ENCODE measurements around the gene NUP210. TPM values are rescaled to one million over a fixed set of nuclear protein-coding genes. Genes with fewer than 3 reads are reported as not detected.
A peak's percentile ranks its signal among the peaks of the same experiment; 100 is the strongest.
"Not testable (repeated sequence)": the region's sequence is repeated elsewhere in the genome, so short reads cannot be mapped to it uniquely, and the experiment has no call there.

Gene NUP210
- polyA plus RNA-seq, 4 donors = 6.5 to 29.1 (median 24.2) TPM

- not testable (repeated sequence) for DNase-seq (ENCODE audit: low read depth in 4 of 4, low spot score in 3 of 4)
Observed at GRCh38 chr3:13430411-13430875, 10.3 kb upstream of the NUP210 start.

- DNase-seq (ENCODE audit: low read depth in 4 of 4, low spot score in 3 of 4) = no peak
Observed at GRCh38 chr3:13429631-13430291, 9.6 kb upstream of the NUP210 start.

- DNase-seq (ENCODE audit: low read depth in 4 of 4, low spot score in 3 of 4) = not testable (repeated sequence)
Observed at GRCh38 chr3:13428678-13429077, 8.6 kb upstream of the NUP210 start.

- no peak for DNase-seq (ENCODE audit: low read depth in 4 of 4, low spot score in 3 of 4)
Observed at GRCh38 chr3:13427662-13428603, 7.8 kb upstream of the NUP210 start.

GRCh38 chr3:13426591-13426990, 6.5 kb upstream of the NUP210 start:
- DNase-seq (ENCODE audit: low read depth in 4 of 4, low spot score in 3 of 4) = no peak

GRCh38 chr3:13425689-13426088, 5.6 kb upstream of the NUP210 start:
- no peak for DNase-seq (ENCODE audit: low read depth in 4 of 4, low spot score in 3 of 4)

GRCh38 chr3:13424865-13425617, 4.9 kb upstream of the NUP210 start:
- no peak for DNase-seq (ENCODE audit: low read depth in 4 of 4, low spot score in 3 of 4)

- DNase-seq (ENCODE audit: low read depth in 4 of 4, low spot score in 3 of 4) = no peak
Observed at GRCh38 chr3:13424141-13424844, 4.2 kb upstream of the NUP210 start.

GRCh38 chr3:13420831-13421765, 976 bp upstream of the NUP210 start:
- no peak for DNase-seq (ENCODE audit: low read depth in 4 of 4, low spot score in 3 of 4)

GRCh38 chr3:13419505-13420044, 547 bp downstream of the NUP210 start:
- peak in 1 of 4 donors; percentile 14 for DNase-seq (ENCODE audit: low read depth in 4 of 4, low spot score in 3 of 4)

GRCh38 chr3:13417166-13417947, 2.8 kb downstream of the NUP210 start:
- DNase-seq (ENCODE audit: low read depth in 4 of 4, low spot score in 3 of 4) = no peak

- no peak for DNase-seq (ENCODE audit: low read depth in 4 of 4, low spot score in 3 of 4)
Observed at GRCh38 chr3:13415997-13416793, 3.9 kb downstream of the NUP210 start.

GRCh38 chr3:13415236-13415986, 4.7 kb downstream of the NUP210 start:
- DNase-seq (ENCODE audit: low read depth in 4 of 4, low spot score in 3 of 4) = no peak

GRCh38 chr3:13414040-13414729, 5.9 kb downstream of the NUP210 start:
- DNase-seq (ENCODE audit: low read depth in 4 of 4, low spot score in 3 of 4) = no peak

- DNase-seq (ENCODE audit: low read depth in 4 of 4, low spot score in 3 of 4) = no peak
Observed at GRCh38 chr3:13411186-13411860, 8.8 kb downstream of the NUP210 start.

- no peak for DNase-seq (ENCODE audit: low read depth in 4 of 4, low spot score in 3 of 4)
Observed at GRCh38 chr3:13408890-13409289, 11.2 kb downstream of the NUP210 start.
